Endodermal cell (in vitro differentiated cells): ENCODE results near the gene ABCB11. TPM values are rescaled to one million over a fixed set of nuclear protein-coding genes. Genes with fewer than 3 reads are reported as not detected.

ENCODE experiments used
- DNase-seq: peaks from one replicate; pipeline ENCODE4 v3.0.0-alpha.2; 2017
- H3K27ac ChIP-seq: 2 replicates; pipeline ENCODE4 v1.5.1; 2013; ENCODE audit warnings: mild to moderate bottlenecking, low read depth, low read length, moderate library complexity
- H3K27me3 ChIP-seq: 2 replicates; pipeline ENCODE4 v1.6.1; 2013; ENCODE audit warnings: mild to moderate bottlenecking, low read length, moderate library complexity; ENCODE audit not compliant: insufficient read depth, control insufficient read depth, poor library complexity, severe bottlenecking
- H3K36me3 ChIP-seq: 2 replicates; pipeline ENCODE4 v1.7.0; 2013; ENCODE audit warnings: mild to moderate bottlenecking, low read length, moderate library complexity; ENCODE audit not compliant: control insufficient read depth, insufficient read depth
- H3K4me1 ChIP-seq: one replicate; pipeline ENCODE4 v1.7.0; 2013; ENCODE audit warnings: low read length; ENCODE audit not compliant: control insufficient read depth, insufficient read depth
- H3K4me3 ChIP-seq: 2 replicates; pipeline ENCODE4 v1.5.1; 2013; ENCODE audit warnings: mild to moderate bottlenecking, low read length, moderate library complexity
- H3K9ac ChIP-seq: 2 replicates; pipeline ENCODE4 v1.6.1; 2013; ENCODE audit warnings: mild to moderate bottlenecking, low read length, moderate library complexity; ENCODE audit not compliant: poor library complexity, severe bottlenecking; ENCODE audit errors: extremely low read depth
- H3K9me3 ChIP-seq: 2 replicates; pipeline ENCODE4 v1.6.1; 2013; ENCODE audit warnings: mild to moderate bottlenecking, low read length, moderate library complexity; ENCODE audit not compliant: control insufficient read depth
- H3K27ac Mint-ChIP-seq: 2 replicates; pipeline ENCODE4 v1.8.0; 2020; ENCODE audit warnings: mixed read lengths
- H3K27me3 Mint-ChIP-seq: 2 replicates; pipeline ENCODE4 v1.8.0; 2021; ENCODE audit warnings: mild to moderate bottlenecking, mixed read lengths; ENCODE audit not compliant: insufficient read depth
- H3K36me3 Mint-ChIP-seq: 2 replicates; pipeline ENCODE4 v1.8.0; 2020; ENCODE audit warnings: low read depth, mixed read lengths
- H3K4me1 Mint-ChIP-seq: 2 replicates; pipeline ENCODE4 v1.8.0; 2020; ENCODE audit warnings: mixed read lengths
- H3K4me3 Mint-ChIP-seq: 2 replicates; pipeline ENCODE4 v1.8.0; 2020; ENCODE audit warnings: mild to moderate bottlenecking, moderate library complexity, mixed read lengths
- H3K9me3 Mint-ChIP-seq: 2 replicates; pipeline ENCODE4 v1.8.0; 2020; ENCODE audit warnings: mild to moderate bottlenecking, mixed read lengths
- WGBS, 2 experiments: methylation state at CpG; one replicate each; pipeline versions ENCODE4 v1.1.5 to v1.1.7; 2013; ENCODE audit warnings: missing lambda C conversion rate in 2 of 2, mixed read lengths in 1 of 2; ENCODE audit not compliant: insufficient coverage in 1 of 2, insufficient read length in 1 of 2; 5-methylcytosine and 5-hydroxymethylcytosine counted together
- total RNA-seq, 2 donors: library from RNA; stranded (reverse); fragmentation: NEBNext Ultra II Directional in 1 of 2; extraction: Animal tissue kit (Norgen Biotek cat#: 25700) in 1 of 2; gene quantifications; 2 replicates in 1 of 2; 3 replicates in 1 of 2; pipeline ENCODE4 v1.2.1, GENCODE V29; 2021
- TF ChIP-seq, protein P1 (sequence below): fragments of 200-600 bp; sonication (generic); conservative IDR thresholded peaks from 2 replicates; pipeline ENCODE4 v1.5.0; 2021; ENCODE audit warnings: antibody characterized with exemption, mild to moderate bottlenecking

Gene ABCB11
- total RNA-seq, 2 donors from 2014 or later: 0.04 TPM

DNA sequence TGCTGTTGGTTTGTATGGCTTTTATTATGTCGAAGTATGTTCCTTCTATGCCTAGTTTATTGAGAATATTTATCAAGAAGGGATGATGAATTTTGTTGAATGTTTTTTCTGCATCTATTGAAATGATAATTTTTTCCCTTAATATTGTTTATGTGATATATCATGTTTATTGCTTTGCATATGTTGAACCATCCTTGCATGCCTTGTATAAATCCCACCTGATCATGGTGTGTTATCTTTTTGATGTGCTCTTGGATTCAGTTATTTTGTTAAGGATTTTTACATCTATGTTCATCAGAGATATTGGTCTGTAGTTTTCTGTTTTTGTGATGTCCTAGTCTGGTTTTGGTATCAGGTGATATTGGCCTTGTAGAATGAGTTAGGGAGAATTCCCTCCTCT, 79.3 kb downstream of the ABCB11 start:
- H3K27me3 ChIP-seq: no peaks in the 10 kb centered on the region
- TF ChIP-seq, protein P1, sequence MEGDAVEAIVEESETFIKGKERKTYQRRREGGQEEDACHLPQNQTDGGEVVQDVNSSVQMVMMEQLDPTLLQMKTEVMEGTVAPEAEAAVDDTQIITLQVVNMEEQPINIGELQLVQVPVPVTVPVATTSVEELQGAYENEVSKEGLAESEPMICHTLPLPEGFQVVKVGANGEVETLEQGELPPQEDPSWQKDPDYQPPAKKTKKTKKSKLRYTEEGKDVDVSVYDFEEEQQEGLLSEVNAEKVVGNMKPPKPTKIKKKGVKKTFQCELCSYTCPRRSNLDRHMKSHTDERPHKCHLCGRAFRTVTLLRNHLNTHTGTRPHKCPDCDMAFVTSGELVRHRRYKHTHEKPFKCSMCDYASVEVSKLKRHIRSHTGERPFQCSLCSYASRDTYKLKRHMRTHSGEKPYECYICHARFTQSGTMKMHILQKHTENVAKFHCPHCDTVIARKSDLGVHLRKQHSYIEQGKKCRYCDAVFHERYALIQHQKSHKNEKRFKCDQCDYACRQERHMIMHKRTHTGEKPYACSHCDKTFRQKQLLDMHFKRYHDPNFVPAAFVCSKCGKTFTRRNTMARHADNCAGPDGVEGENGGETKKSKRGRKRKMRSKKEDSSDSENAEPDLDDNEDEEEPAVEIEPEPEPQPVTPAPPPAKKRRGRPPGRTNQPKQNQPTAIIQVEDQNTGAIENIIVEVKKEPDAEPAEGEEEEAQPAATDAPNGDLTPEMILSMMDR: no peak
- H3K36me3 Mint-ChIP-seq: peaks cover 9% of the 10 kb centered on the region
- no peaks in the 10 kb centered on the region for H3K4me1 ChIP-seq
- DNase-seq: no peak
- peaks cover 48% of the 10 kb centered on the region for H3K9me3 Mint-ChIP-seq
- peaks cover 2% of the 10 kb centered on the region for H3K4me1 Mint-ChIP-seq
- H3K27ac ChIP-seq: no peak overlapping the region
- peaks cover 60% of the 10 kb centered on the region for H3K9me3 ChIP-seq
- H3K36me3 ChIP-seq: no peaks in the 10 kb centered on the region
- peak overlapping the region; percentile 4 for H3K4me3 ChIP-seq
- WGBS, 2 experiments: 100% methylated on average over 1 of the region's 1 CpG; no CpG with 5 or more reads in 1 of the 2 experiments
- no peak overlapping the region for H3K9ac ChIP-seq
- H3K27ac Mint-ChIP-seq: no peak overlapping the region
- H3K4me3 Mint-ChIP-seq: no peak overlapping the region
- H3K27me3 Mint-ChIP-seq: no peaks in the 10 kb centered on the region

DNA sequence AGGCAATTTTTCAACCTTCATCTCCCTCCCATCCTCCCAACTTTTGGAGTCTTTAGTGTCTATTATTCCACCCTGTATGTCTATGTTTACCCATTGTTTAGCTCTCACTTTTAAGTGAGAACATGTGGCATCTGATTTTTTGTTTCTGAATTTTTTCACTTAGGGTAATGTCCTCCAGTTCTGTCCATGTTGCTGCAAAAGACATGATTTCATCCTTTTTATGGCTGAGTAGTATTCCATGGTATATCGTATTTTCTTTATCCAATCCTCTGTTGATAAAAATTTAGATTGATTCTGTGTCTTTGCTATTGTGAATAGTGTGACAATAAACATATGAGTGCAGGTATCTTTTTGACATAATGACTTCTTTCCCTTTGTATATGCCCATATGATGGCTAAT, 81.8 kb downstream of the ABCB11 start:
- Histone ChIP-seq H3K9ac (no peak overlapping the region), H3K27ac (no peak overlapping the region), H3K4me3 (no peak overlapping the region), H3K36me3 (no peaks in the 10 kb centered on the region), H3K9me3 (peaks cover 39% of the 10 kb centered on the region), H3K27me3 (no peaks in the 10 kb centered on the region), H3K4me1 (no peaks in the 10 kb centered on the region)
- Mint-ChIP-seq H3K27me3 (no peaks in the 10 kb centered on the region), H3K27ac (no peak overlapping the region), H3K9me3 (peaks cover 34% of the 10 kb centered on the region), H3K4me3 (no peak overlapping the region), H3K36me3 (peaks cover 5% of the 10 kb centered on the region), H3K4me1 (peaks cover 2% of the 10 kb centered on the region)
- DNase-seq: no peak
- TF ChIP-seq, protein P1: no peak
- whole genome bisulfite sequencing, 2 experiments: 95 to 100% methylated on average over 1 of the region's 1 CpG

DNA sequence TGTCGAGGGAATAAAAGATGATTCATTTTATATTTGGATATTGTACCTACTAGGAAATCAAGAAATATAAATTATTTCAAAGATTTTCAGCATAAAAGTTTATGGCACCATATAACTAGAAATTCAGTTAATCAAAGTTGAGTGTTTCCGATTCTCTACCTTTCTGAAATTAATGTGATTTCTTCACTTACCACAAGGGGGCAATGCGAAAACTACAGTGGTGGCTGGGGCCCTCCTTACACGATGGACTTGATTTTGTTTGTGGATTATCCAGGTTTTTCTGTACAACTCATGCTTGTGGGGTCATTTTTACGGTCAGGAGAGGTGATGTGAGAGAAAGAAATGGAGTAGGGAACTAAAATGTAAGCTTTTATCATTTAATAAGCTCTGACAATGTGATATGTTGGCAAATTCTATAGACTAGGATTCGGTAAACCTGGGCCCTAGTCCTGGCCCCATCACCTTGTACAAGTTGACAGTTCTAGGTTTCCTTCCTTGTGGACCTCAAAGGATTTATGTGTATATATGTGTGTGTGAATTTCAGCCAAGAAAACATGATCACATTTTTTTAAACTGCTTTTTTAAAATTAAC, 82.4 kb downstream of the ABCB11 start:
- Histone ChIP-seq H3K27ac (no peak overlapping the region), H3K4me1 (no peaks in the 10 kb centered on the region), H3K36me3 (no peaks in the 10 kb centered on the region), H3K27me3 (no peaks in the 10 kb centered on the region), H3K9me3 (peaks cover 36% of the 10 kb centered on the region), H3K9ac (no peak overlapping the region), H3K4me3 (no peak overlapping the region)
- peaks cover 30% of the 10 kb centered on the region for H3K9me3 Mint-ChIP-seq
- peaks cover 5% of the 10 kb centered on the region for H3K4me1 Mint-ChIP-seq
- no peak for DNase-seq
- peaks cover 2% of the 10 kb centered on the region for H3K36me3 Mint-ChIP-seq
- H3K4me3 Mint-ChIP-seq: no peak overlapping the region
- TF ChIP-seq, protein P1: peak; percentile 83
- WGBS, 2 experiments: 67% methylated on average over 5 of the region's 6 CpGs
- H3K27ac Mint-ChIP-seq: no peak overlapping the region
- no peaks in the 10 kb centered on the region for H3K27me3 Mint-ChIP-seq
